HG02981 (cell line): ENCODE results near the gene SORBS2.
"Not testable (repeated sequence)": the region's sequence is repeated elsewhere in the genome, so short reads cannot be mapped to it uniquely, and the experiment has no call there.

Source experiments
- ATAC-seq: cut with Tn5 transposase; IDR thresholded peaks from one replicate; pipeline ENCODE4 v1.9.1; 2021; ENCODE audit warnings: mild to moderate bottlenecking, moderate library complexity; ENCODE audit not compliant: unreplicated experiment

SORBS2 gene

DNA sequence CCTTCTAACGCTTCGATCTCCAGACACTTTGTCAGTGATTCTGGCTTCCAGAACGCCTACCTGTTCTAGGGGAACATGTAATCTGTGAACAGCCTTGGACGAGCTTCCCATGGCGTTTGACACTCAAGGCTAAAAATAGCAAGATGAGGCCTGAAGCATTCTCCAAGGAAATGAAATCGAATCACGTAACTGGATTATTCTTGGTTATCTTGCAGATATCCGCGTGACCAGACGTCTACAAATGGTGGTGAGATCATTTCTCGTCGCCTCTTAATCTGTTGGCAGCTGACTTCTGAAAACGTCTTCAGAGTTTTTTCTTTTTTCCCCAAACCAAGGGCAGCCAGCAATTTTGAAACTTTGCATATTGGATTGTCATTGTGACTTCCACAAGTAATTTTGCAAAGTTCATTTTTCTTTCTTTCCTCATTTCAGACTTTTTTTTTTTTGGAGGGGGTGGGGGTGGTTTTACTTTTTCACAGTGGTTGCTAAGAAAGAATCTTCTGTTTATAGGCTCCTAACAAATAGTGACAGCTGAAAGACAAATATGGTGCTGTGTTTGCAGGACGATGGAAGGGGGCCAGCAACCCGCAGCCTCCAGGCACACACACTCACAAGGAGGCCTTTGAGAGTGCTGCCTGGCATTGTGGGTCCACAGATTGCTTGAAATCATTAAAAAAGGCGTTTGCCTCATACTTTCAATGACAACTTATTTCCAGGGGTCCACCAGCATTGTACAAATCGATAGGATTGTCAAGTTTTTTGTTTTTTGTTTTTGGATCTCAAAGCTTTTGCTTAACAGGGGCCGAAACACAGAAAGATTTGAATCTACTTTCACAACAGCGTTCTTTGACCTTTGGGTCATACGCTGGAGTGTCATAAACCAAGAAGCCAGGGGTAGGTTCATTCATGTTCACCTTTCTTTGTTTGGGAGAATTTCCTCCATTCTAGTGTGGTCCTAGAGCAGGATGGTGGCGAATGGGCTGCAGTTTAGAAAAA lies 244.3 kb downstream of the SORBS2 start:
- no peak for ATAC-seq

DNA sequence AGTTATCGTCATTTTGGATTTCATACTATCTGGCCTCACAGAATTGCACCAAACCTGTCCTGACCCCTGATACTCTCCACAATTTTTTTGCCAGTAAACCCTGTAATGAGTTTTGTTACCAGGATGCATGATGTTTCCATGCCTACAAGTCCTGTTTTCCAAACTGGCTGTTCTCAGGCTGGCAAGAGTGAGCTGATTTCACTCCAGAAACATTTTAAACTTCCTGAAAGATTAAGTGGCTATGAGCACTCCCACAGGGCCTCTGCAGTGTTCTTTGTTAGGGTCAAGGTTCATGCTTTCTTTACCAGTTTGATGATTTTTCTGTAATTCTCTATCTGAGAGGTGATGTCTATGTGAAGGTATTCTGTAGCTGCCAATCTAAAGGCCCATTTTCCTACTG lies 245.0 kb downstream of the SORBS2 start:
- ATAC-seq, result no peak

DNA sequence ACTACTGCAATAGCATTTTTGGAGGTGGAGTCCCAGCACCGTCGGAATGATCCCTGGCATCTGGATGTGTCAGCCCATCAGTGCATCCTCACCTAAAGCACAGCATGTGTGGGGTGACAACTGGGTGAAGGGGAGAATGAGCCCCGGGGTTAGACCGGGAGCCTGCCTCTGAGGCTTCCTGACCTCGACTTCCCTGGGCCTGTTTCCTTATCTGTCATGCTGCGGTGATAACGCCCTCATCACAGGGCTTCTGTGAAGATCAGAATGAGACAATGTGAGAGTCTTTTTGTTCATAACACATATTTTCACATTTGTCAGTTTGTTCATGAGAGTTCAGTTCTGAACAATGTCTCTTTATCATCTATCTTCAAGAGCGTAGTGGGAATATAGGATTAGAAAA lies 245.6 kb downstream of the SORBS2 start:
- no peak for ATAC-seq

DNA sequence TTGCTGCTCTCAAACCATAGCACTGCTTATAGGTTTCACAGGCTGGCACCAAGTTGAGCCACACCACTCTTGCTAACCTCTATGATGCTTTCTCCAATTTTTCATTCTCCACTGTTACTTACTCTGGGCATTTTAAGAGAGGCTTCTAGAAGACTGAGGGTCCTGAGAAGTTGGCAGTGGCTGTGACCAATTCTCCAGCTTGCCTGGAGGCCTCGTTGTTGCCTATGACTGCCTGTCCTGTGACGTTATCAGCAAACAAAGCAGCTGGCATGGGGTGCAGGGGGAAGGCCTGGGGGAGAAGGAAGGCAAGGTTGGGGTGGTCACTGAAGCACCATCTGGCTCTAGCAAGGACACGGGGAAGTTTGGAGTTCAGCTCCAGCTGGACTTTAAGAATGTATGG lies 246.3 kb downstream of the SORBS2 start:
- ATAC-seq, result no peak

DNA sequence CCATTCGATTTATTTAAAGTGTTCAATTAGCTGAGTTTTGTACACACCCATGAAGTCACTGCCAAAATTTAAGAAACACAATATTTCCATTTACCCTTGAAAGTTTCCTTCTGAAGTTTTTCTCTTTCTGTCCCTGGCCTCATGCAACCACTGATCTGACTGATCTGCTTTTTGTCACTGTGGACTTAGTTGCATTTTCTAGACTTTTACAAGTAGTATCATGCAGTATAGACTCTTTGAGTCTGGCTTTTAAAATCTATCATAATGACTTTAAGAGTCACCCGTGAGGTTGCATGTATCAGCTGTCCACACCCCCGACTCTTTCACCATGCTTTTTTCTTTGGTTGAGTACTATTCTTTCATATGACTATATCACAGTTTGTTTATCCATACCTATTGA lies 247.6 kb downstream of the SORBS2 start:
- ATAC-seq, result no peak

DNA sequence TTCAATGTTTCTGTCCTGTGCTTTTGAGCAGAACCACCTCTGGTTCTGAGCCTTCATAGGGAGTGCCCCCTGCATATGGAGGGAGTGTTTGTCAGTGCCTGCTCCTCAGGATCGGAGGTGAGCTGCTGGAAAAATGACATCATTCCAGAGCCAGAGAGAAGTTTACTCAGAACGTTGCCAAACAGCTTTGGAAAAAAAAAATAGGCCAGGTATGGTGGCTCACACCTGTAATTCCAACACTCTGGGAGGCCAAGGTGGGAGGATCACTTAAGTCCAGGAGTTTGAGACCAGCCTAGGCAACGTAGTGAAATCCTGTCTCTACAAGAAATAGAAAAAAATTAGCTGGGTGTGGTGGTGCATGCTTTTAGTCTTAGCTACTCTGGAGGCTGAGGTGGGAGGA lies 249.5 kb downstream of the SORBS2 start:
- ATAC-seq, result no peak

DNA sequence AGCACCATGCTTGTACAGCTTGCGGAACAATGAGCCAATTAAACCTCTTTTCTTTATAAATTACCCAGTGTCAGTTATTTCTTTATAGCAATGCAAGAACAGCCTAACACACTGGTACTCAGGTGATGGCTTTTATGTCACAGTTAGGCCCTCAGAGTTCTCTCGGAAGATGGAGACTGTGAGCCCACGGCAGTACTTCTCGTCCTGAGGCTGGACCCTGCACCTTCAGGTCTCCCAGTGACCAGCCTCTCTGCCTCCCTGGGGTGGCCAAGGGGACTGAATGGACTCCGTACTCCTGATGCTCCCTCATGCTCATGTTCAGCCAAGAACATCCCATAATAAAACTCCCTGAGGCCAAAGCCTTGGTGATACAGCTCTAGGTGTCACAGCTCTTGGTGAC lies 251.7 kb downstream of the SORBS2 start:
- ATAC-seq, result no peak

DNA sequence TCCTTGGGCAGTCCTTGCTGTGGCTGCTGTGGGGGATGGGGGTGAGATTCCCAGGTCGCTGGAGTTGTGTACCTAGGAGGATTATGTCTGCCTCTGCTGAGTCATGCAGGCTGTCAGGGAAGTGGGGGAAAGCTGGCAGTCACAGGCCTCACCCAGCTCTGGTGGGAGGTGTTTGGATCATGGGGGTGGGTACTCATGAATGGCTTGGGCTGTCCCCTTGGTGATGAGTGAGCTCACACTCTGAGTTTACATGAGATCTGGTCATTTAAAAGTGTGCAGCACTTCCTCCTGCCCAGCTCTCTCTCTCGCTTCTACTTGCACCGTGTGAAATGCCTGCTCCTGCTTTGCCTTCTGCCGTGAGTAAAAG lies 252.1 kb downstream of the SORBS2 start:
- no peak for ATAC-seq

DNA sequence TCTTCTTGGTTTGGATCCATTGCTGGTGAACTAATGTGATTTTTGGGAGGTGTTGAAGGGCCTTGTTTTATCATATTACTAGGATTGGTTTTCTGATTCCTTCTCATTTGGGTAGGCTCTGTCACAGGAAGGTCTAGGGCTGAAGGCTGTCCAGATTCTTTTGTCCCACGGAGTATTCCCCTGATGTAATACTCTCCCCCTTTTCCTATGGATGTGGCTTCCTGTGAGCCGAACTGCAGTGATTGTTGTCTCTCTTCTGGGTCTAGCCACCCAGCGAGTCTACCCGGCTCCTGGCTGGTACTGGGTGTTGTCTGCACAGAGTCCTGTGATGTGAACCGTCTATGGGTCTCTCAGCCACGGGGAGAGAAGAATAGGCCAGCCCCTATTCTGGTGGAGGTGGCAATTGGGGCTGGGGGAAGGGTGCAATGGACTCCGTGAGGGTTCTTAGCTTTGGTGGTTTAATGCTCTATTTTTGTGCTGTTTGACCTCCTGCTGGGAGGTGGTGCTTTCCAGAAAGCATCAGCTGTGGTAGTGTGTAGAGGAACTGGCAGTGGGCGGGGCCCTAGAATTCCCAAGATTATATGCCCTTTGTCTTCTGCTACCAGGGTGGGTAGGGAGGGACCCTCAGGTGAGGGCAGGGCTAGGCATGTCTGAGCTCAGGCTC lies 252.6 kb downstream of the SORBS2 start:
- not testable (repeated sequence) for ATAC-seq

DNA sequence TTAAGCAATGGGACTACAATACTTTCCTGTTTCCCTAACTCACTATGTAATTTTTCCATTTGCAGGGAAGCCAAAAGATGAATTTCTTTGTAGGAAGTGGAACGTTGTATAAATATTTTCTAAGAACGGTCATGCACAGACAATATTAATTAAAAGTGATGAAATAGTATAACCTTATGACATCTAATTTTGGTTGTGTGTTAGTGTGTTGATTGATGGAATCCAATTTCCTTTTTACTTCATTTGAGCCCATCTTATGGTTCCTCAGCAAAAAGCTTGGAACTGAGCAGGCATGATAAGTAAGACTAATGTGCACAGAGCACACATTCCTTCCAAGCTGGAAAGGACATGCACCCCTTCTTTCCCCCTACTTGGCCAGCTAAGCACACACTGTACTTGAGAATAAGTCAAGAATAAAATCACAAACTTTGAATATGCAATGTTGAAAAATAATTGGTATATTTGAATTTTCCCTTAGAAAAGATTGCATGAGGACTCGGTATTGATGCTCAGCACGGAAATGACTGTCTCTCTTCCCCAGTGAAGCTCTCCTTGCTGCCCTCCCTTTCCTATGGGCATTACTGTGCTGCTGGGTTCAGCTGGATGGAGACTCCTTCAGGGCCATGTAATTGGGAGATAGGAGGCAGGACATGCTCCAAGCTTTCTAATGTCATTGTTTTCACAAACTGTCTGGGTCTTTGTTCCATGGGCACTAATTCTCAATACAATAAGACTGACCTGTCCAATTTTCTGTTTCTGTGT lies 257.4 kb downstream of the SORBS2 start:
- no peak for ATAC-seq

DNA sequence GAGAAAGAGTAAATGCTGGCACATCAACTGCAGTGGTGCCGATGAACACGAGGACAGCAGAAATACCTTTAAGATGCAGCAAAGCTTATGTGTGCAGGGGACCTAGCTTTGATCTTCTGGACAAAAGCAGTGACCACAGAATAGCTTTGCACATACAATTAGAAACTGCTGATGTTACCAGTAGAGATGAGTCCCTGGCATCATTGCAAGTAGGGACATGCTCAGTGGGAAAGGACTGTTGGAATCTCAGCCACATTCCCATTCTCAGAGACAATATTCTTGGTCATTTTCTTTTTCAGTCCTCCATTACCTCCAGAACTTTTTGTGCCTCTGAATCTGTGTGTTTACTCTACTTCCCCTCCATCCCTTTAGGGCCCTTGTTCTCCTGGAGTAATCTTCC lies 259.7 kb downstream of the SORBS2 start:
- no peak for ATAC-seq

DNA sequence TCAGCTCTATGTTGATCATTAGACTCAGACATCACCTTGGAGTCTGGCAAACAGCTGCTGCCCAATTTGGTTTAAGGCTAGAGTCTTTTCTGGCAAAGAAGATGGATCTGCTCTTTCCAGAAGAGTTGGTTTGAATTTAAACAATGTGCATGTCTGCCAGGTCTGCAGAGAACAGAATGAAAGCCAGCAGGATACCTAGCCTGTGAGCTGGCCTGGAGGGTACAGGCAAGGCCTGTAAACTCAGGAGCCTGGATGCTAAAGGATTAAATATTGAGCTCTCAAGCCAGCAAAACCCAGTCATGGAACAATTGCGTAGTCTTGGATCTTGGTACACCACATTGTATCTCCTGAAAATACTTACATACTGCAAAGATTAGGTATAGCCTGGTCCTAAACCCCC lies 261.1 kb downstream of the SORBS2 start:
- no peak for ATAC-seq

DNA sequence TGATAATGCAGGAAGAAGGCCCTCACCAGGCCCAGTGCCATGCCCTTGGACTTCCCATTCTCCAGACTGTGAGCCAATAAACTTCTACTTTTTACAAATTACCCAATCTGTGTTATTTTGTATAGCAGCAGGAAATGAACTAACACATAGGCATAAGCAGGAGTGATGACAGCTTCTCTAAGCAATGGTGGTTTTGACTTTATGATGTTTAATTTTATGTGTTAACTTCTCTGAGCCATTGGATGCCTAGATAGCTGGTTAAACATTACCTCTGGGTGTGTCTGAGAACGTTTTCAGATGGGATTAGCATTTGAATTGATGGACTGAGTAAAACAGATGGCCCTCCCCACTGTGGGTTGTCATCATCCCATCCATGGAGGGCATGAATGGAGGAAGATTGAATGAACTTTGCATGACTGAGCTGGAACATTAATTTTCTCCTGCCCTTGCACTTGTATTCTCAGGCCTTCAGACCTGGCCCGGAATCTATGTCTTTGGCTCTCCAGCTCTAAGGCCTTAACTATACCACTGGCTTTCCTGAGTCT lies 262.8 kb downstream of the SORBS2 start:
- ATAC-seq, result no peak

DNA sequence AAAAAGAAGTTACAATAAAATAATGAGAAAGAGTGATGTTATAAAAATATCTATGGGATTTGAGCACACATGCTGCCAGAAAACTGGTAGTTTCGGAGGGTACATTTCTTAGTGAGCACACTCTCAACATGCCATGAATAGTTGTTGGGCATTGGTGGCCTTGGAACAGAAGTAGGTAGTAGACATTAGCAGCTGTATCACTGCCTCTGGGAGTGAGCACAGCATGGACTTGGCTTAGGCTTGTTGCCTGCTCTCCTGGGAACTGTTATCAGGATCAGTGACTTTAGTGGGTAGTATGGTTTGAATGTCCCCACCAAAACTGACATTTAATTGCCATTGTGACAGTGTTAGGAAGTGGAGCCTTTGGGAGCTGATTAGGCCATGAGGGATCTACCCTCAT lies 263.4 kb downstream of the SORBS2 start:
- no peak for ATAC-seq

DNA sequence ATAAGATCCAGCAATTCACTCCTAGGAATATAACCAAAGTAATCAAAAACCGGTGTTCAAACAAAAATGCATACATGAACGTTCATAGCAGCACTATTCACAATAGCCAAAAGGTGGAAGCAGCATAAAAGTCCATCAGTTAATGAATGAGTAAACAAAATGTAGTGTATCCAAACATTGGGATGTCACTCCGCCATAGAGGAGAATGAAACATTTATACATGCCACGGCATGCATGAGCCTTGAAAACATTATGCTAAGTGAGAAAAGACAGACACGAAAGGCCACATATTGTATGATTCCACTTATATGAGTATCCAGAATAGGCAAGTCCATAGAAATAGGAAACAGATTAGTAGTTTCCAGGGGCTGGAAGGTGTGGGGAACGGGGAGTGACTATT lies 265.7 kb downstream of the SORBS2 start:
- no peak for ATAC-seq

DNA sequence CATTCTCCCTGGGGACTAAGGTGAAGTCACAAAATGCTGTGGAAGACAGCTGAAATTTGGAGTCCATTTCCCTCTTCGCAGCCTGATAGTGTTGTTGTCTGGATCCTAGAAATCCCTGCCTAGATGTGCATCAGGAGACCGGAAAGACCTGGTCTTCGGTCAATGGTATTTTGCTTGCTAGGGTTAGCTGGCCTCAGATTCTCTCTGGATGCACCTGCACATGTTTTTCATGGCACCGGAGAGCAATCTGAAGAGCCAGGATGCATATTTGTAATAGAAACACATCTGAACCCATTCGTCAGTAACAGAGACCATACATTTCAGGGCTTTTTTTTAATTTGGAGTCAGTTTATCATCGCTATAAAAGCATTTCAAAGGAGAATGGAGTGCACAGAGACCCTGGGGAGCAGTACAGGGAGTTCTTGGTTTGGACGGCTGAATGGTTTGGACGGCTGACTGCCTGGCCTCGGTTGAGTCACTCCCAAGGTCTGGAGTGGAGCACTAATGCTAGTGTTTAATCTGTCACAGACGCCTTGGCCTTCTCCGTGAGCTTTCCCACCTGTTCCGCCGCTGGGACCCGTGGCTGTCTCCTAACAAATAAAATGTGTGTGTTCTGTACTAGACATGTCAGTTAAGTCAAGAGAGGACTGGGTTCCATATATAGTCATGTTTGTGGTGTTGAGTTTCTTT lies 269.2 kb downstream of the SORBS2 start:
- no peak for ATAC-seq

DNA sequence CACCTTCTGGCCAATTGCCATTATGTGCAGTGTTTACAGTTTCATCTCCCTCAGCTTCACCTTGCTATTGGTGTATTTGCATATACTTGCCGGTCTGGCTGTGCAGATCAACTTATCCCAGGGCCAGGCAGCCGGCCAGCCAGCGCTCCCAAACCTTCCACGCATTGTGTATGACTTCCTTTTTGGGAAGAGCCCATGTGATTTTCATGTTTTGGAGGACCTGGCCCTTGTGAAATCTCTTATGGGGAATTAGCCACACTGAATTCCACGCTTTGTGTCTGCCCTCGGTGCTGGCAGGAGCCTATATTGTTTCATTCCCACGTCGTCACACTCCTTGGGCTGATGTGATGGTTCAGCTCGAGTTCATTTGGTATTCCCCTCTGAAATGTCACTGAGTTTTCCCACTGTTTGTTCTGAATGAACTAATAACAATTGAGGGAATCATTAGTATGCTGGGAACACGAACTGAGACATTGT lies 270.7 kb downstream of the SORBS2 start:
- ATAC-seq, result no peak

DNA sequence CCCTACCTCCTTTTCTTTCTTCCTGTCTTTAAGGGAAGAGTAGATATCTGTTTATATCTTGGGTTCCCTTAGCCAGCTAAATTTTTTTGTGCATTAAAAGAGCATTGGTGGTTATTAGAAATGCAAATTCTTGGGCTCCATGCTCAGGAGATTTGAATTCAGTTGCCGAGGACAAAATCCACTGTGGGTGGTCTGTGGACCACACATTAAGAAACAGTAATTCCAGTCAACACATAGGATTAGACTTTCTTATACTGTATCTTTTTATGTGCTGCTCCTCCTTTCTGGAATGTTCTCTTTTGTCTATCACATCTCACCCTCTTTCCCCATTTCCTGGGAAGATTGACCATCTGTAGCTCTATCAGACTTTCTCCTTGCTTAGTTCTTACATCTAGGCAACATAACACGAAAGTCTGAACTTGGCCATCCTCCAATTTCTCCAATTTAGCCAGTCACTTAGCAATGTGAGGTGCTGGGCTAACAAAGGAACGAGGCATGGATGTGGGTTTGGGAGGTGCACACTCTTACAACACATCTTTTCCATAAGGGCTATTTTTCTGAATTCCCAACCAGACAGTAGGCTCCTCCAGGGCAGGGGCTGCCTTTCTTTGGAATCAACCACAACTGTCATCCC lies 271.4 kb downstream of the SORBS2 start:
- ATAC-seq, result no peak

DNA sequence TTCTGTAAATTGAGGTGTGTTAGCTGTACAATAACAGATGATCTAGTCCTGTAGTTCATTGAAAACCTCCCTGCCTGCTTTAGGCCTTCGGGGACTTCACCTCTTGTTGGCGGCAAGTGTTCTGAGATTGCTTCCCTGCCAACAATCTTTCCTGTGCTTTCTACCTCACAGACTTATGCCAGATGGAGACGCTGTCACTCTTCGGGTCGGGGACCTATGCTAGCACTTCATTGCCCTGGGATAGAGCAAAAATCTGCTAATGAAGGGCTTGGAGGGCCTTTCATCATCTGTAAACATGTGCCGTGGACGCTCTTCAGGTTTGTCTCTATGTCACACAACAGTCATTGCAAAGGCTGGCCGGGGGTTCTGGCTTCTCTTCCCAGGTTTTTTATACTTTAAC lies 272.0 kb downstream of the SORBS2 start:
- no peak for ATAC-seq

DNA sequence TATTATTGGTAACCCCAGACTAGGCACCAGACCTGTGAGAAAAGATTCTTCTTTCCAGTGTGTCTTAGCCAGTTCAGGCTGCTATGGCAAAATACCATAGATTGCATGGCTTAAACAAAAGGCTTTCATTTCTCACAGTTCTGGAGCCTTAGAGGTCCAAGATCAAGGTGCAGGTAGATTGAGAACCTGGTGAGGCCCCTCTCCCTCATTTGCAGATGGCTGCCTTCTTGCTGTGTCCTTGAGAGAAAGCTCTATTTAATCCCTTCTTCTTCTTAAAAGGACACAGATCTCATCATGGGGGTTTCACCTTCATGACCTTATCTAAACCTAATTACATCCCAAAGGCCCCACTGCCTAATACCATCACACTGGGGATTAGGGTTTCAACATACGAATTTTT lies 273.2 kb downstream of the SORBS2 start:
- ATAC-seq, result no peak
